ENCODE data around the gene GBF1.

GBF1 gene

GRCh38 chr10:102394079-102394800 is 148.9 kb downstream of the GBF1 start:
- H3K36me3 ChIP-seq (ENCODE audit: control insufficient read depth, low read depth, low read length), result peaks cover 7% of the 10 kb centered on the region
- no peak overlapping the region for H3K27ac ChIP-seq (ENCODE audit: low read length)
- peak overlapping the region; percentile 81 for H3K4me3 ChIP-seq (ENCODE audit: low read length)
- peaks cover 35% of the 10 kb centered on the region for H3K27me3 ChIP-seq (ENCODE audit: control insufficient read depth, insufficient read depth, low read length)
- H3K9me3 ChIP-seq (ENCODE audit: control insufficient read depth, low read depth, low read length), result no peaks in the 10 kb centered on the region
- H3K4me1 ChIP-seq (ENCODE audit: control insufficient read depth, low read depth, low read length), result peaks cover 5% of the 10 kb centered on the region
- peak overlapping the region; percentile 63 for H3K9ac ChIP-seq (ENCODE audit: low read length)

GRCh38 chr10:102394801-102395399 is 149.6 kb downstream of the GBF1 start:
- Histone ChIP-seq H3K36me3 (ENCODE audit: control insufficient read depth, low read depth, low read length) (peaks cover 7% of the 10 kb centered on the region), H3K4me3 (ENCODE audit: low read length) (peak overlapping the region; percentile 81), H3K9ac (ENCODE audit: low read length) (peak overlapping the region; percentile 63), H3K27ac (ENCODE audit: low read length) (no peak overlapping the region), H3K9me3 (ENCODE audit: control insufficient read depth, low read depth, low read length) (no peaks in the 10 kb centered on the region), H3K4me1 (ENCODE audit: control insufficient read depth, low read depth, low read length) (peaks cover 5% of the 10 kb centered on the region), H3K27me3 (ENCODE audit: control insufficient read depth, insufficient read depth, low read length) (peaks cover 34% of the 10 kb centered on the region)

DNA sequence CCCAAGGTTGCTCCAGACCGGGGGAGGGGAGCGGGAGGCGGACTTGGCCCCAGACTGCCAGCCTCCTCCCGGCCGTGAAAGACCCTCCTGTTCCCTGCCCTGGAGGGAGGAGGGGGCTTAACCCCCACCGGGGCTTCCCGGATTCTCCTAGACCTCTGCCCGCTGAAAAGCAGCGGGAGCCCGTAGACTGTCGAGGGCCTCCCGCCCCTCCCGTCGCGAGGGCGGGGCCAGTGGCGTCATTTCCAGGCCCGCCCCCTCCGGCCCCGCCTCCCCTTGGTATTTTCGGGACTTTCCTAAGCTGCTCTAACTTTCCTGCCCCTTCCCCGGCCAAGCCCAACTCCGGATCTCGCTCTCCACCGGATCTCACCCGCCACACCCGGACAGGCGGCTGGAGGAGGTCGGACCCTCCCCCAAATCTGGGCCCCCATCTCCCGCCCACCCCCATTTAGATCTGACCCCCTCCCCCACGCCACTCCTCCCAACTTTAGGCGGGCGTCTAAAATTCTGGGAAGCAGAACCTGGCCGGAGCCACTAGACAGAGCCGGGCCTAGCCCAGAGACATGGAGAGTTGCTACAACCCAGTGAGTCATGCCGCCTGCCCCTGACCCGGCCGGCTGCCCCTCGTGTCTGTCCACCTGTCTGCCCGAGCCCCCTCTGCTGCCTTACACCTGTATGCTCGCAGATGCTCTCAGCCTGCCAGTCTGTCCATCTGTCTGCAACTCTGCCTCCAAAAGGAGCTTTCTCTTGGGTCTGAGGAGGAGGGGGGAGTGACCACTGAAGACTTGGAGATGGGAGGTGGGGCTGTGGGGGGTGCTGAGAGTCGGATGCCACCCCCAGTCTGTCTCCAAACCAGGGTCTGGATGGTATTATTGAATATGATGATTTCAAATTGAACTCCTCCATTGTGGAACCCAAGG is 150.3 kb downstream of the GBF1 start, which contains the start of gene NFKB2:
NFKB2 (plus strand) TSS at position 306 of the 917 bp plus-strand sequence; CDS start at position 561, 255 bp downstream.
- Histone ChIP-seq H3K9me3 (ENCODE audit: control insufficient read depth, low read depth, low read length) (no peaks in the 10 kb centered on the region), H3K4me1 (ENCODE audit: control insufficient read depth, low read depth, low read length) (peaks cover 5% of the 10 kb centered on the region), H3K27ac (ENCODE audit: low read length) (no peak within 1 kb of the TSS), H3K4me3 (ENCODE audit: low read length) (peak within 1 kb of the TSS; percentile 81), H3K9ac (ENCODE audit: low read length) (peak within 1 kb of the TSS; percentile 65), H3K27me3 (ENCODE audit: control insufficient read depth, insufficient read depth, low read length) (peaks cover 31% of the 10 kb centered on the region), H3K36me3 (ENCODE audit: control insufficient read depth, low read depth, low read length) (peaks cover 12% of the 10 kb centered on the region)

DNA sequence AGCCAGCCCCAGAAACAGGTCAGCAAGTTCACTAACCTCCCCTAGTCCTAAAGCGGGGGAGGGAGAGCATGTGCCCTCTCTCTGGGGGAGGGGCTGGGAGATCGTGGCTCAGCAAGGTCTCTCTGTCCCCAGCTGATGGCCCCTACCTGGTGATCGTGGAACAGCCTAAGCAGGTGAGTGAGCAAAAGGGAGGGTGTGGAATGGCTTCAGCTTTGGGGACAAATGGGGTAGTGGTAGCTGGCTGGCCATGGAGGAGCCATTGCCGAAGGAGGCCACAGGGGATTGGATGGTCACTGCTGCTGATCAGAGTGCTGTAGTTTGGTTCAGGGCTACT is 151.0 kb downstream of the GBF1 start:
- H3K4me1 ChIP-seq (ENCODE audit: control insufficient read depth, low read depth, low read length), result peaks cover 5% of the 10 kb centered on the region
- H3K27ac ChIP-seq (ENCODE audit: low read length), result no peak overlapping the region
- H3K4me3 ChIP-seq (ENCODE audit: low read length), result peak overlapping the region; percentile 81
- H3K27me3 ChIP-seq (ENCODE audit: control insufficient read depth, insufficient read depth, low read length), result peaks cover 27% of the 10 kb centered on the region
- H3K36me3 ChIP-seq (ENCODE audit: control insufficient read depth, low read depth, low read length), result peaks cover 17% of the 10 kb centered on the region
- H3K9ac ChIP-seq (ENCODE audit: low read length), result peak overlapping the region; percentile 65
- H3K9me3 ChIP-seq (ENCODE audit: control insufficient read depth, low read depth, low read length), result no peaks in the 10 kb centered on the region

DNA sequence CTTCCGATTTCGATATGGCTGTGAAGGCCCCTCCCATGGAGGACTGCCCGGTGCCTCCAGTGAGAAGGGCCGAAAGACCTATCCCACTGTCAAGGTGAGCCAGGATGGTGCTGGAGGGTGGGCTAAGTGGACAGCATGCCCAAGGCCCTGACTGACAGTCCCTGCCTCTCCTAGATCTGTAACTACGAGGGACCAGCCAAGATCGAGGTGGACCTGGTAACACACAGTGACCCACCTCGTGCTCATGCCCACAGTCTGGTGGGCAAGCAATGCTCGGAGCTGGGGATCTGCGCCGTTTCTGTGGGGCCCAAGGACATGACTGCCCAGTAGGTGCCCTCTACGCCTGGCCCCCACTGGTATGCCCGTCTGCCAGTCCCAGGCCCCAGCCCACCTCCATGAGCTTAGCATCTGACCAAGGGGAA is 151.4 kb downstream of the GBF1 start:
- Histone ChIP-seq H3K27ac (ENCODE audit: low read length) (no peak overlapping the region), H3K4me1 (ENCODE audit: control insufficient read depth, low read depth, low read length) (peaks cover 5% of the 10 kb centered on the region), H3K4me3 (ENCODE audit: low read length) (peak overlapping the region; percentile 81), H3K9me3 (ENCODE audit: control insufficient read depth, low read depth, low read length) (no peaks in the 10 kb centered on the region), H3K9ac (ENCODE audit: low read length) (no peak overlapping the region), H3K27me3 (ENCODE audit: control insufficient read depth, insufficient read depth, low read length) (peaks cover 27% of the 10 kb centered on the region), H3K36me3 (ENCODE audit: control insufficient read depth, low read depth, low read length) (peaks cover 22% of the 10 kb centered on the region)

DNA sequence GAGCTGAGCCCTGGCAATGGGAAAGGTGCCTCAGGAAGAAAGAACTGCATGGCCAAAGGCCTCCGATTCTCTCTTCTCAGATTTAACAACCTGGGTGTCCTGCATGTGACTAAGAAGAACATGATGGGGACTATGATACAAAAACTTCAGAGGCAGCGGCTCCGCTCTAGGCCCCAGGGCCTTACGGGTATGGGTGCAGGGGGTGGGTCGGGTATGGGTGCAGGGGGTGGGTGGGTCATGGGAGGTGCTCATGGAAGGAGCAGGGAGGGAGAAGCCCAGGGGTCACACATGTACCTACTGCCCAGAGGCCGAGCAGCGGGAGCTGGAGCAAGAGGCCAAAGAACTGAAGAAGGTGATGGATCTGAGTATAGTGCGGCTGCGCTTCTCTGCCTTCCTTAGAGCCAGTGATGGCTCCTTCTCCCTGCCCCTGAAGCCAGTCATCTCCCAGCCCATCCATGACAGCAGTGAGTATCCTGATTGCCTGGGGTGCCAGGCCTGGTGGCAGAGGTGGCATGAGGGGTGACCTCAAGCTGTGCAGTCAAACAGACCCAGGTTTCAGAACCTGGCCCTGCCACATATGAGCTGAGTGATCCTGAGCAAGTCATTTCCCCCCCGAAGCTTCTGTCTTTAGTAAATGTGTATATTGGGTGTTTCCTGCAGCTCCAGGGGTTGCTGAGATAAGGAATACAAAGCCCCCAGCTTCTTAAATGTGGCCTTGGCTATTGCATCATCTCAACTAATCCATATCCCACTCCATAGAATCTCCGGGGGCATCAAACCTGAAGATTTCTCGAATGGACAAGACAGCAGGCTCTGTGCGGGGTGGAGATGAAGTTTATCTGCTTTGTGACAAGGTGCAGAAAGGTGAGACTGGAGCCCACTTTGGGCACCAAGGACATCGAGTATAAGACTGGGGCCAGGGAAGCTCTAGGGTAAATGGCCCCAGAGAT is 152.2 kb downstream of the GBF1 start:
- Histone ChIP-seq H3K36me3 (ENCODE audit: control insufficient read depth, low read depth, low read length) (peaks cover 23% of the 10 kb centered on the region), H3K9me3 (ENCODE audit: control insufficient read depth, low read depth, low read length) (no peaks in the 10 kb centered on the region), H3K4me1 (ENCODE audit: control insufficient read depth, low read depth, low read length) (peaks cover 5% of the 10 kb centered on the region), H3K27me3 (ENCODE audit: control insufficient read depth, insufficient read depth, low read length) (peaks cover 23% of the 10 kb centered on the region), H3K27ac (ENCODE audit: low read length) (no peak overlapping the region), H3K4me3 (ENCODE audit: low read length) (no peak overlapping the region), H3K9ac (ENCODE audit: low read length) (no peak overlapping the region)

GRCh38 chr10:102398172-102399020 is 153.1 kb downstream of the GBF1 start:
- peaks cover 23% of the 10 kb centered on the region for H3K36me3 ChIP-seq (ENCODE audit: control insufficient read depth, low read depth, low read length)
- H3K27ac ChIP-seq (ENCODE audit: low read length), result no peak overlapping the region
- peaks cover 5% of the 10 kb centered on the region for H3K4me1 ChIP-seq (ENCODE audit: control insufficient read depth, low read depth, low read length)
- H3K27me3 ChIP-seq (ENCODE audit: control insufficient read depth, insufficient read depth, low read length), result peaks cover 14% of the 10 kb centered on the region
- H3K9me3 ChIP-seq (ENCODE audit: control insufficient read depth, low read depth, low read length), result no peaks in the 10 kb centered on the region
- peak overlapping the region; percentile 48 for H3K4me3 ChIP-seq (ENCODE audit: low read length)
- no peak overlapping the region for H3K9ac ChIP-seq (ENCODE audit: low read length)

GRCh38 chr10:102399217-102400021 is 154.1 kb downstream of the GBF1 start:
- H3K27me3 ChIP-seq (ENCODE audit: control insufficient read depth, insufficient read depth, low read length), result peaks cover 9% of the 10 kb centered on the region
- peak overlapping the region; percentile 48 for H3K4me3 ChIP-seq (ENCODE audit: low read length)
- H3K9ac ChIP-seq (ENCODE audit: low read length), result no peak overlapping the region
- H3K9me3 ChIP-seq (ENCODE audit: control insufficient read depth, low read depth, low read length), result no peaks in the 10 kb centered on the region
- H3K36me3 ChIP-seq (ENCODE audit: control insufficient read depth, low read depth, low read length), result peaks cover 23% of the 10 kb centered on the region
- H3K27ac ChIP-seq (ENCODE audit: low read length), result no peak overlapping the region
- peaks cover 5% of the 10 kb centered on the region for H3K4me1 ChIP-seq (ENCODE audit: control insufficient read depth, low read depth, low read length)

- H3K36me3 ChIP-seq (ENCODE audit: control insufficient read depth, low read depth, low read length), result peaks cover 23% of the 10 kb centered on the region
- H3K9me3 ChIP-seq (ENCODE audit: control insufficient read depth, low read depth, low read length), result no peaks in the 10 kb centered on the region
- H3K4me1 ChIP-seq (ENCODE audit: control insufficient read depth, low read depth, low read length), result peaks cover under 1% of the 10 kb centered on the region
- no peak overlapping the region for H3K27ac ChIP-seq (ENCODE audit: low read length)
- H3K9ac ChIP-seq (ENCODE audit: low read length), result no peak overlapping the region
- peaks cover 3% of the 10 kb centered on the region for H3K27me3 ChIP-seq (ENCODE audit: control insufficient read depth, insufficient read depth, low read length)
- H3K4me3 ChIP-seq (ENCODE audit: low read length), result peak overlapping the region; percentile 39
Measured at GRCh38 chr10:102400076-102400475, 154.7 kb downstream of the GBF1 start.

Data from iPS-18a (cell line).